Stimulated activated CD4-positive, alpha-beta T cell treated with anti-CD3 and anti-CD28 coated beads, Interleukin-12 subunit alpha, Interleukin-12 subunit beta, amount 100 ng/mL, for 24 hours (primary cell): ENCODE results near the gene PGLYRP3.
"Not testable (repeated sequence)": the region's sequence is repeated elsewhere in the genome, so short reads cannot be mapped to it uniquely, and the experiment has no call there.

ENCODE experiments used
- DNase-seq, 2 experiments: peaks; one replicate each; pipeline ENCODE4 v3.0.0-alpha.2; 2020; ENCODE audit warnings: low read depth in 2 of 2

PGLYRP3 gene

GRCh38 chr1:153348511-153349362 is 36.0 kb upstream of the PGLYRP3 start, which contains the start of gene PGLYRP4:
TSS of gene PGLYRP4 (minus strand) at chr1:153348841. CDS start at chr1:153347932, 909 bp downstream.
- no peak for DNase-seq

- no peak for DNase-seq
Measured at GRCh38 chr1:153347856-153348255, 35.1 kb upstream of the PGLYRP3 start.

GRCh38 chr1:153347049-153347448 is 34.3 kb upstream of the PGLYRP3 start:
- not testable (repeated sequence) for DNase-seq

GRCh38 chr1:153346077-153346723 is 33.4 kb upstream of the PGLYRP3 start:
- DNase-seq = no peak

- no peak for DNase-seq
Measured at GRCh38 chr1:153345187-153346076, 32.7 kb upstream of the PGLYRP3 start.

- no peak for DNase-seq
Measured at GRCh38 chr1:153344718-153345025, 31.9 kb upstream of the PGLYRP3 start.

- DNase-seq = no peak
Measured at GRCh38 chr1:153343811-153344717, 31.3 kb upstream of the PGLYRP3 start.

GRCh38 chr1:153343040-153343681 is 30.4 kb upstream of the PGLYRP3 start:
- DNase-seq = no peak

GRCh38 chr1:153342178-153342577 is 29.4 kb upstream of the PGLYRP3 start:
- no peak for DNase-seq

GRCh38 chr1:153341431-153341934 is 28.7 kb upstream of the PGLYRP3 start:
- DNase-seq = no peak

- no peak for DNase-seq
Measured at GRCh38 chr1:153340356-153340755, 27.6 kb upstream of the PGLYRP3 start.

- DNase-seq = no peak
Measured at GRCh38 chr1:153339802-153340201, 27.1 kb upstream of the PGLYRP3 start.

- no peak for DNase-seq
Measured at GRCh38 chr1:153337980-153338853, 25.5 kb upstream of the PGLYRP3 start.

- DNase-seq = no peak
Measured at GRCh38 chr1:153336650-153337049, 23.9 kb upstream of the PGLYRP3 start.

GRCh38 chr1:153333902-153334301 is 21.1 kb upstream of the PGLYRP3 start:
- DNase-seq = no peak

GRCh38 chr1:153324912-153325311 is 12.2 kb upstream of the PGLYRP3 start:
- no peak for DNase-seq

GRCh38 chr1:153322568-153322967 is 9.8 kb upstream of the PGLYRP3 start:
- no peak for DNase-seq

- DNase-seq = not testable (repeated sequence)
Measured at GRCh38 chr1:153318145-153318544, 5.4 kb upstream of the PGLYRP3 start.

- DNase-seq = not testable (repeated sequence)
Measured at GRCh38 chr1:153316013-153316412, 3.3 kb upstream of the PGLYRP3 start.
